Fibroblast of mammary gland (primary cell): Measurements from ENCODE around the gene CHAD.

Experiments used
- DNase-seq: peaks from one replicate; pipeline ENCODE4 v3.0.0-alpha.2; 2010; ENCODE audit warnings: low read depth
- H3K4me3 ChIP-seq: 2 replicates; pipeline ENCODE4 v1.5.1; 2011; ENCODE audit warnings: low read depth, mild to moderate bottlenecking, low read length, moderate library complexity; ENCODE audit not compliant: control insufficient read depth
- TF ChIP-seq, protein P1 (sequence below): conservative IDR thresholded peaks from 2 replicates; pipeline ENCODE4 v1.5.1; 2011; ENCODE audit warnings: low read depth, low read length, inconsistent platforms; ENCODE audit not compliant: control insufficient read depth, insufficient read depth

Gene CHAD

DNA sequence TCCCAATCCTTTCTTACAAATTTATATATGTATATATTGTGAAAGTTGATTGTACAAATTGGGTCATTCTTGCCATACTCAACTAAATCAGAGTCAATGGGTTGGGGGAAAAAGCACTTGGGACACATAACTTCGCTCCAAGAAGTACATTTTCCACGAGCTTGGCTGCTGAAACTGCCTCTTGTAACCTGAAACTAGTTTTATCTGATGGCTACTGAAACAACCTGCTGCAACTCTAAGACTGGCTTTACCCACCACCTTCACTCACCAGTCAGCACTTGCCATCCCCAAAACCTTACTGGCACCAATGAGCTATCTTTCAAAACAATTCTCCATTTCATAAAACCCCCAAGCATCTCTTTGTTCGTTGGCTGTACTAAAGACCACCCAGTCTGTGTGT lies 25.1 kb upstream of the CHAD start:
- TF ChIP-seq, protein P1, sequence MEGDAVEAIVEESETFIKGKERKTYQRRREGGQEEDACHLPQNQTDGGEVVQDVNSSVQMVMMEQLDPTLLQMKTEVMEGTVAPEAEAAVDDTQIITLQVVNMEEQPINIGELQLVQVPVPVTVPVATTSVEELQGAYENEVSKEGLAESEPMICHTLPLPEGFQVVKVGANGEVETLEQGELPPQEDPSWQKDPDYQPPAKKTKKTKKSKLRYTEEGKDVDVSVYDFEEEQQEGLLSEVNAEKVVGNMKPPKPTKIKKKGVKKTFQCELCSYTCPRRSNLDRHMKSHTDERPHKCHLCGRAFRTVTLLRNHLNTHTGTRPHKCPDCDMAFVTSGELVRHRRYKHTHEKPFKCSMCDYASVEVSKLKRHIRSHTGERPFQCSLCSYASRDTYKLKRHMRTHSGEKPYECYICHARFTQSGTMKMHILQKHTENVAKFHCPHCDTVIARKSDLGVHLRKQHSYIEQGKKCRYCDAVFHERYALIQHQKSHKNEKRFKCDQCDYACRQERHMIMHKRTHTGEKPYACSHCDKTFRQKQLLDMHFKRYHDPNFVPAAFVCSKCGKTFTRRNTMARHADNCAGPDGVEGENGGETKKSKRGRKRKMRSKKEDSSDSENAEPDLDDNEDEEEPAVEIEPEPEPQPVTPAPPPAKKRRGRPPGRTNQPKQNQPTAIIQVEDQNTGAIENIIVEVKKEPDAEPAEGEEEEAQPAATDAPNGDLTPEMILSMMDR: no peak
- no peak overlapping the region for H3K4me3 ChIP-seq
- no peak for DNase-seq

DNA sequence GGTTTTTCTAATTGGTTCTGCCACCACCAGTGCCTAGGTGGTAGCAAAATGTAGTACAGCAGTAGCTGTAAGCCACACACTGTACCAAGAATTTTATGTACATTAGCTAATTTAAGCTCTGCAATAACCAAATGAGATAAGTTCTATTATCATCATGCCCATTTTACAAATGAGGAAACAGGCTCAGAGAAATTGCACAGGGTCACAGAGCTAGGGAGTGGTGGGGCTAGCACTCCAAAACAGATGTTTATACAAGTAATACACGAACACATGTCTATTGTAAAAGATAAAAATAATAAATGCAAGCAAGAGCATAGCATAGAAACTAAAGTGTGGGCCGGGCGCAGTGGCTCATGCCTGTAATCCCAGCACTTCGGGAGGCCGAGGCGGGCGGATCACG lies 23.5 kb upstream of the CHAD start:
- TF ChIP-seq, protein P1: no peak
- H3K4me3 ChIP-seq: no peak overlapping the region
- no peak for DNase-seq

DNA sequence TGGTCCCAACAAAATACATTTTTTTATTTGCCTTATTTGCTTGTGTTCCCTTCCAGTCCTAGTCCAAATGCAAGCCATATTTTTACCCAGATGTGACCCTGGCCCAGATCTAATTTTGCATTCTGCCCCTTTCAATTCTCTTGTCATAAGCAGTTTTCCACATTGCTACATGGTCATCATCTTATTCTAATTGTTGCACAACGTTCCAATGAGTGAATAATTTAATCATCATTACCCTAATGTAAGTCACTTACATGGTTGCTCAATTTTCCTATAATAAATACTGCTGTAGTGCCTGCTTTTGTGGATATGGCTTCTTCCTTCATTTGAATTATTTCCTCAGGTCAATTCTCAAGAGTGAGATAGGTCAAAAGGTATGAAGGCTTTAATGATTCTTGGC lies 22.8 kb upstream of the CHAD start:
- no peak overlapping the region for H3K4me3 ChIP-seq
- peak; percentile 49 for DNase-seq
- TF ChIP-seq, protein P1: no peak

DNA sequence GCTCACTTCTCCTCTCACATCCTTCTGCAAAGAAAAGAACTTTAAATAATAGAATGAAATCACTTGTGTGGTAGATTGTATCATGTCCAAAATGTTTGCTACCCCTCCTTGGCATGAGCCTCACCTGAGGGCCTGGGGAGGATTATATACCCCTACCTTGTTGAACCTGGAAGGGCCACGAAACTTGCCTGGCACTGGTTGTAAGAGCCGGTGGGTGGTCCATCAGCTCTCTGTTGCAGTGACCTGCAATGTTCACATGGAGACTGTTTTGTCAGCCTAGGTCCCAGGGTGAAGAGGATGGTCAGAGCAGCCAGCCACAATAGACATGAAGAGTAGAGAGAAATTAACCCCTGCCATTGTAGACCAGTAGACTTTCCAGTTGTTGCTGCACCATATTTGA lies 20.2 kb upstream of the CHAD start:
- TF ChIP-seq, protein P1: no peak
- no peak overlapping the region for H3K4me3 ChIP-seq
- no peak for DNase-seq

DNA sequence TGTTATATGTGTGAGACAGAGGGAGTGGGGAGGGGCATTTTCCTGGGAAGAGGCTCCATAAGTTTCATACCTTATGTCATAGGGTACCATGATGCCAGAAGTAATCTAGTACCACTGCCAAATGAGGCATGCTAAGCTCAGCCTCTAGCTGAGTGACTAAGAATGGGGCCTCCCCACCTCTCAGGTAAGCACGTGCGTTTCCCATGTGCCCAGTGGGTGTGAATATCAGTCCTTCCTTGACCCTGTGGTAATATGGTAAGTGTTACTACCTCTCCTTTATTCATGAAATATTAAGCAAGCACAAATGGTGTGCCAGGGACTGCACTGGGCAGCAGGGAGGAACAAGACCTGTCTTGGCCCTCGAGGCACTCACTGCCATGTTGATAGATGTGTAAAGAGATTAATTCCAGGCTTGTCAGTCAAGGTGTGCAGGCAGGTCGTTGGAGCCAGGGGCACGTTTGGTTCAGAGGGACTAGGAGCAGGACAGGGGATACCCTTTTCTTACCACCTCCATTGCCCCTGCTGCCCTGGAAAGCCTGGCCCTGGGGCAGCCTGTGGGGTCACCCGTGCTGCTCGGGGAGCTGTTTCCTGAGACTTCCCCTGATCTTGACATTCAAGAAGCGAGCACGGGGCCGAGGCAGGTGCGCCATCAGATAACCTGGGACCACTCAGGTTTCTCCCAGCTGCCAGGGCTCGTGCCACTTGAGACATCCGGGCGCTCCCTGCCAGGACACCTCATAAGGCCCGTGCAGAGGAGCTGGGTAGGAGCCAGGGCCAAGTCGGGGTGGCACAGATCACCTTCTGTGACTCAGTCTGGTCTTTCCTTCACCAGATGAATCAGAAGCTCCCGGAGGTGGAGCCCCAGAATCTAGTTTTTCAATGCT lies 18.8 kb upstream of the CHAD start:
- TF ChIP-seq, protein P1: no peak
- DNase-seq: peak; percentile 24
- H3K4me3 ChIP-seq: no peak overlapping the region

DNA sequence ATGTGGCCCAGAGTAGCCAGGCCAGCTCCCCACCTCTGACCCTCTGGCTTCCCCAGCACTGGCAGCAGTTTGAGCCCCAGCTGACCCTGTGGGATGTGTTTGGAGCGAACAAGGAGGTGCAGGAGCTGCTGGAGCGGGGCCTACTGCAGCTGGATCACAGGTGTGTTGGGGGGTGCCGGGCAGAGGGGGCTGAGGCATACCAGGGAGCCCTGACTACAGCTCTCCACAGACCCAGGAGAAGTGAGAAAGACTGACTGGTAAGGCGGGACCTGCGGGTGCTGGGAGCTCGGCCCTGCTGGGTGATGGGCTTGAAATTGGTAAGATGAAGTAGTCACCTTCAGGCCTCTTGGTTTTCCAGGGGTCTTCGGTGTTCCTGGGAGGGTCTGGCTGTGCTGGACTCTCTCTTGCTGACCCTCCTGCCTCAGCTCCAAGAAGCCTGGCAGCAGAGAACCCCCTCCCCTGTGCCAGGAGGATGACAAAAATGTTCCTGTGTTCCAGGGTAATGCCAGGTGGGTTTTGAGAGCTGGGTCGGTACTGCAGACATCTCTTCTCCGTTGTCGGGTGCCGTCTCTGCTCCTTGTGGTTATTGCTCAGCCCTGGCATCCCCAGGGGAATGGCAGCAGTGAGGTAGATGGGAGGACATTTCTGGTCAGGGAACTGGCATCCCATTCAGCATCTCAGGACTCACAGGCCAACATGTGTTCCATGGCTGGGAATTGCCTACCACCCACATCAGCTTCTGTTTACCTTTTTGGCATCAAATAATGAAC lies 15.9 kb upstream of the CHAD start:
- TF ChIP-seq, protein P1: no peak
- DNase-seq: no peak
- H3K4me3 ChIP-seq: no peak overlapping the region
